ENCODE data around the gene TRPC4. TPM values are rescaled to one million over a fixed set of nuclear protein-coding genes. Genes with fewer than 3 reads are reported as not detected.

The TRPC4 gene
- total RNA-seq, 2 experiments from 2014 or later, result not detected

- Histone ChIP-seq H3K4me1 (ENCODE audit: insufficient read depth, low read length, poor library complexity, severe bottlenecking) (no peaks in the 10 kb centered on the region), H3K9me3 (ENCODE audit: low read length) (no peaks in the 10 kb centered on the region), H3K79me2 (ENCODE audit: insufficient read depth, low read depth, low read length) (no peaks in the 10 kb centered on the region), H3K4me3 (ENCODE audit: low read depth, low read length, poor library complexity, severe bottlenecking) (no peak overlapping the region), H3K27ac (ENCODE audit: low read depth, low read length, poor library complexity, severe bottlenecking) (no peak overlapping the region), H2AFZ (ENCODE audit: low read length) (no peak overlapping the region), H4K20me1 (ENCODE audit: insufficient read depth, low read length) (no peaks in the 10 kb centered on the region), H3K4me2 (ENCODE audit: low read length) (no peak overlapping the region), H3K9me2 (ENCODE audit: insufficient read depth, low read length) (no peaks in the 10 kb centered on the region), H3K36me3 (ENCODE audit: insufficient read depth, low read length) (no peaks in the 10 kb centered on the region)
- CTCF ChIA-PET (ENCODE audit: unreplicated experiment), result interaction anchor here (0.5 kb wide), 1 partner anchor 319 kb away, joined by 8 read pairs; no protein-coding TSS in a partner anchor
- TF ChIP-seq CTCF (conservative IDR thresholded peaks at IDR 0.05; ENCODE audit: low read length) (no peak), EZH2phosphoT487 (IDR thresholded peaks at IDR 0.05; ENCODE audit: borderline replicate concordance, low read depth, low read length) (no peak)
- no peak for DNase-seq (ENCODE audit: low spot score)
- POLR2A ChIA-PET, result no interaction called here
- no TSS peak for BruUV-seq (replicated peaks)
- intact Hi-C loops (cut with micrococcal nuclease; ENCODE audit: unreplicated experiment), result loop anchor here (5.0 to 10.0 kb wide), 3 partner anchors 297 to 530 kb away; partner anchors contain the start of gene CSNK1A1L
Observed at GRCh38 chr13:37601648-37602440, 267.7 kb downstream of the TRPC4 start.

- no peak overlapping the region for H3K4me3 ChIP-seq (ENCODE audit: low read depth, low read length, poor library complexity, severe bottlenecking)
- no TSS peak for BruUV-seq (replicated peaks)
- H3K36me3 ChIP-seq (ENCODE audit: insufficient read depth, low read length), result no peaks in the 10 kb centered on the region
- CTCF ChIA-PET (ENCODE audit: unreplicated experiment), result no interaction called here
- H3K9me2 ChIP-seq (ENCODE audit: insufficient read depth, low read length), result no peaks in the 10 kb centered on the region
- H4K20me1 ChIP-seq (ENCODE audit: insufficient read depth, low read length), result no peaks in the 10 kb centered on the region
- no peaks in the 10 kb centered on the region for H3K9me3 ChIP-seq (ENCODE audit: low read length)
- H2AFZ ChIP-seq (ENCODE audit: low read length), result no peak overlapping the region
- no peak overlapping the region for H3K4me2 ChIP-seq (ENCODE audit: low read length)
- no peak for DNase-seq (ENCODE audit: low spot score)
- no peaks in the 10 kb centered on the region for H3K4me1 ChIP-seq (ENCODE audit: insufficient read depth, low read length, poor library complexity, severe bottlenecking)
- intact Hi-C loops (cut with micrococcal nuclease; ENCODE audit: unreplicated experiment), result no loop called here
- H3K79me2 ChIP-seq (ENCODE audit: insufficient read depth, low read depth, low read length), result no peaks in the 10 kb centered on the region
- TF ChIP-seq EZH2phosphoT487 (IDR thresholded peaks at IDR 0.05; ENCODE audit: borderline replicate concordance, low read depth, low read length), result no peak
- TF ChIP-seq CTCF (conservative IDR thresholded peaks at IDR 0.05; ENCODE audit: low read length), result no peak
- POLR2A ChIA-PET, result interaction anchor here (1.4 to 2.2 kb wide), 2 partner anchors 15 to 22 kb away, joined by 4 to 5 read pairs; no protein-coding TSS in a partner anchor
- H3K27ac ChIP-seq (ENCODE audit: low read depth, low read length, poor library complexity, severe bottlenecking), result no peak overlapping the region
Observed at GRCh38 chr13:37599519-37599918, 270.1 kb downstream of the TRPC4 start.

GRCh38 chr13:37598597-37598996, 271.0 kb downstream of the TRPC4 start, which contains the start of gene POSTN:
Gene POSTN, minus strand, starts transcription at chr13:37598768. Its CDS starts 42 bp downstream, at chr13:37598726.
- TF ChIP-seq CTCF (conservative IDR thresholded peaks at IDR 0.05; ENCODE audit: low read length) (no peak), EZH2phosphoT487 (IDR thresholded peaks at IDR 0.05; ENCODE audit: borderline replicate concordance, low read depth, low read length) (no peak)
- BruUV-seq (replicated peaks), result no TSS peak
- CTCF ChIA-PET (ENCODE audit: unreplicated experiment), result no interaction called here

More at GRCh38 chr13:37598597-37598996, 271.0 kb downstream of the TRPC4 start, which contains the start of gene POSTN:
- H3K27ac ChIP-seq (ENCODE audit: low read depth, low read length, poor library complexity, severe bottlenecking), result no peak within 1 kb of the TSS
- intact Hi-C loops (cut with micrococcal nuclease; ENCODE audit: unreplicated experiment), result no loop called here
- no peaks in the 10 kb centered on the region for H4K20me1 ChIP-seq (ENCODE audit: insufficient read depth, low read length)
- H3K4me3 ChIP-seq (ENCODE audit: low read depth, low read length, poor library complexity, severe bottlenecking), result no peak within 1 kb of the TSS
- H3K4me1 ChIP-seq (ENCODE audit: insufficient read depth, low read length, poor library complexity, severe bottlenecking), result no peaks in the 10 kb centered on the region
- no peak for DNase-seq (ENCODE audit: low spot score)
- POLR2A ChIA-PET, result interaction anchor here (2.2 kb wide), 1 partner anchor 14 kb away, joined by 5 read pairs; no protein-coding TSS in a partner anchor
- H3K9me2 ChIP-seq (ENCODE audit: insufficient read depth, low read length), result no peaks in the 10 kb centered on the region
- no peak within 1 kb of the TSS for H2AFZ ChIP-seq (ENCODE audit: low read length)
- no peaks in the 10 kb centered on the region for H3K9me3 ChIP-seq (ENCODE audit: low read length)
- no peaks in the 10 kb centered on the region for H3K36me3 ChIP-seq (ENCODE audit: insufficient read depth, low read length)
- H3K79me2 ChIP-seq (ENCODE audit: insufficient read depth, low read depth, low read length), result no peaks in the 10 kb centered on the region
- no peak within 1 kb of the TSS for H3K4me2 ChIP-seq (ENCODE audit: low read length)

Measured in OCI-LY7 (cell line).